H9 (cell line): ENCODE data around the gene DLK1. TPM values are rescaled to one million over a fixed set of nuclear protein-coding genes. Genes with fewer than 3 reads are reported as not detected.

Experiments
- DNase-seq: peaks from one replicate; pipeline ENCODE4 v3.0.0-alpha.2; 2017
- H2AFZ ChIP-seq: one replicate; pipeline ENCODE4 v1.6.1; 2013; ENCODE audit warnings: mild to moderate bottlenecking, low read length, control low read depth, moderate library complexity
- H2AK5ac ChIP-seq: 2 replicates; pipeline ENCODE4 v1.6.1; 2013; ENCODE audit warnings: low read length, control low read depth, mixed read lengths; ENCODE audit not compliant: insufficient read length
- H2BK120ac ChIP-seq: one replicate; pipeline ENCODE4 v1.6.1; 2013; ENCODE audit warnings: low read depth, mild to moderate bottlenecking, low read length, control low read depth, inconsistent platforms; ENCODE audit not compliant: poor library complexity, severe bottlenecking
- H2BK12ac ChIP-seq: 2 replicates; pipeline ENCODE4 v1.6.1; 2013; ENCODE audit warnings: low read length, control low read depth, mixed read lengths, low read depth; ENCODE audit not compliant: insufficient read length
- H2BK15ac ChIP-seq: 2 replicates; pipeline ENCODE4 v1.6.1; 2013; ENCODE audit warnings: low read depth, low read length, control low read depth
- H2BK20ac ChIP-seq: one replicate; pipeline ENCODE4 v1.6.1; 2013; ENCODE audit warnings: low read depth, mild to moderate bottlenecking, low read length, control low read depth, inconsistent platforms; ENCODE audit not compliant: poor library complexity, severe bottlenecking
- H2BK5ac ChIP-seq: 2 replicates; pipeline ENCODE4 v1.6.1; 2013; ENCODE audit warnings: low read length, control low read depth, mixed read lengths; ENCODE audit not compliant: insufficient read length
- H3K14ac ChIP-seq: 2 replicates; pipeline ENCODE4 v1.6.1; 2013; ENCODE audit warnings: low read length, control low read depth; ENCODE audit not compliant: insufficient read depth
- H3K18ac ChIP-seq: 2 replicates; pipeline ENCODE4 v1.6.1; 2013; ENCODE audit warnings: low read depth, mild to moderate bottlenecking, mixed read lengths, low read length, control low read depth; ENCODE audit not compliant: insufficient read length
- H3K23ac ChIP-seq: 2 replicates; pipeline ENCODE4 v1.6.1; 2013; ENCODE audit warnings: low read length, control low read depth, mixed read lengths, low read depth; ENCODE audit not compliant: insufficient read length
- H3K23me2 ChIP-seq: 2 replicates; pipeline ENCODE4 v1.6.1; 2013; ENCODE audit warnings: low read depth, mild to moderate bottlenecking, mixed read lengths, low read length, control low read depth; ENCODE audit not compliant: insufficient read length, poor library complexity, severe bottlenecking
- H3K27ac ChIP-seq: 2 replicates; pipeline ENCODE4 v1.5.1; 2013; ENCODE audit warnings: low read length, control low read depth, mixed read lengths, low read depth; ENCODE audit not compliant: insufficient read length
- H3K27me3 ChIP-seq: 2 replicates; pipeline ENCODE4 v1.6.1; 2013; ENCODE audit warnings: low read length, control low read depth, inconsistent platforms; ENCODE audit not compliant: insufficient read depth
- H3K4ac ChIP-seq: 2 replicates; pipeline ENCODE4 v1.6.1; 2013; ENCODE audit warnings: low read depth, mild to moderate bottlenecking, control low read depth, inconsistent platforms, low read length, moderate library complexity
- H3K4me1 ChIP-seq: 2 replicates; pipeline ENCODE4 v1.6.1; 2013; ENCODE audit warnings: low read length, control low read depth, inconsistent platforms; ENCODE audit not compliant: insufficient read depth
- H3K4me2 ChIP-seq: 2 replicates; pipeline ENCODE4 v1.6.1; 2013; ENCODE audit warnings: low read length, control low read depth, mixed read lengths; ENCODE audit not compliant: insufficient read length, insufficient read depth
- H3K56ac ChIP-seq: 2 replicates; pipeline ENCODE4 v1.6.1; 2013; ENCODE audit warnings: low read depth, mild to moderate bottlenecking, mixed read lengths, low read length, control low read depth; ENCODE audit not compliant: insufficient read length
- H3K79me1 ChIP-seq: 2 replicates; pipeline ENCODE4 v1.6.1; 2013; ENCODE audit warnings: low read depth, mild to moderate bottlenecking, moderate library complexity, low read length, control low read depth, inconsistent platforms; ENCODE audit not compliant: insufficient read depth, poor library complexity, severe bottlenecking
- H3K79me2 ChIP-seq: 2 replicates; pipeline ENCODE4 v1.6.1; 2013; ENCODE audit warnings: low read length, control low read depth, inconsistent platforms; ENCODE audit not compliant: insufficient read depth
- H3K9ac ChIP-seq: 2 replicates; pipeline ENCODE4 v1.6.1; 2013; ENCODE audit warnings: low read length, control low read depth, mixed read lengths; ENCODE audit not compliant: insufficient read length; ENCODE audit errors: extremely low read depth
- H3K9me3 ChIP-seq: one replicate; pipeline ENCODE4 v1.6.1; 2013; ENCODE audit warnings: low read depth, low read length, inconsistent platforms; ENCODE audit not compliant: control insufficient read depth
- H3T11ph ChIP-seq: one replicate; pipeline ENCODE4 v1.6.1; 2013; ENCODE audit warnings: mild to moderate bottlenecking, low read length, control low read depth, inconsistent platforms
- H4K20me1 ChIP-seq: one replicate; pipeline ENCODE4 v1.6.1; 2013; ENCODE audit not compliant: control insufficient read depth, insufficient read length, insufficient read depth
- H4K5ac ChIP-seq: 2 replicates; pipeline ENCODE4 v1.6.1; 2013; ENCODE audit warnings: low read depth, mild to moderate bottlenecking, mixed read lengths, low read length, control low read depth; ENCODE audit not compliant: insufficient read length
- H4K8ac ChIP-seq: replicated peaks from 2 replicates; pipeline ENCODE4 v1.6.1; 2013; ENCODE audit warnings: low read length, control low read depth, mixed read lengths, low read depth; ENCODE audit not compliant: insufficient read length
- H4K91ac ChIP-seq: 2 replicates; pipeline ENCODE4 v1.6.1; 2013; ENCODE audit warnings: low read depth, mild to moderate bottlenecking, moderate library complexity, mixed read lengths, low read length, control low read depth; ENCODE audit not compliant: insufficient read length
- H3K27ac Mint-ChIP-seq, 3 experiments: 2 replicates in 2 of 3; 3 replicates in 1 of 3; pipeline ENCODE4 v1.8.0; 2020 to 2021; ENCODE audit warnings: mixed read lengths in 3 of 3, mild to moderate bottlenecking in 1 of 3, moderate library complexity in 1 of 3
- H3K27me3 Mint-ChIP-seq: 2 replicates; pipeline ENCODE4 v1.8.0; 2021; ENCODE audit warnings: low read depth, mild to moderate bottlenecking, moderate library complexity, mixed read lengths
- H3K36me3 Mint-ChIP-seq, 3 experiments: 2 replicates in 2 of 3; 3 replicates in 1 of 3; pipeline ENCODE4 v1.8.0; 2020 to 2021; ENCODE audit warnings: low read depth in 3 of 3, mixed read lengths in 3 of 3; ENCODE audit not compliant: insufficient read depth in 1 of 3
- H3K4me1 Mint-ChIP-seq, 2 experiments: 2 replicates each; pipeline ENCODE4 v1.8.0; 2020; ENCODE audit warnings: mixed read lengths in 2 of 2
- H3K4me3 Mint-ChIP-seq, 2 experiments: 2 replicates in 1 of 2; 3 replicates in 1 of 2; pipeline ENCODE4 v1.8.0; 2020 to 2021; ENCODE audit warnings: mild to moderate bottlenecking in 2 of 2, mixed read lengths in 2 of 2, moderate library complexity in 1 of 2
- H3K9me3 Mint-ChIP-seq, 2 experiments: 2 replicates in 1 of 2; 3 replicates in 1 of 2; pipeline ENCODE4 v1.8.0; 2020; ENCODE audit warnings: mild to moderate bottlenecking in 2 of 2, mixed read lengths in 2 of 2, moderate library complexity in 1 of 2
- WGBS: extraction: QIAGEN DNeasy Blood & Tissue Kit; methylation state at CpG from one replicate; pipeline ENCODE4 v1.1.7; 2013; ENCODE audit warnings: missing lambda C conversion rate, low lambda C conversion rate, mixed read lengths; ENCODE audit not compliant: insufficient read length; ENCODE audit errors: extremely low coverage; 5-methylcytosine and 5-hydroxymethylcytosine counted together
- total RNA-seq: library from RNA; stranded (reverse); gene quantifications from 2 replicates; pipeline ENCODE4 v1.2.1, GENCODE V29; 2021
- TF ChIP-seq, protein P1 (sequence below): fragments of 200-600 bp; sonication (generic); conservative IDR thresholded peaks from 3 replicates; pipeline ENCODE4 v1.8.0; 2021; ENCODE audit warnings: antibody characterized with exemption, mild to moderate bottlenecking

DLK1 gene
- total RNA-seq, 1 experiment from 2014 or later = 2.8 TPM

DNA sequence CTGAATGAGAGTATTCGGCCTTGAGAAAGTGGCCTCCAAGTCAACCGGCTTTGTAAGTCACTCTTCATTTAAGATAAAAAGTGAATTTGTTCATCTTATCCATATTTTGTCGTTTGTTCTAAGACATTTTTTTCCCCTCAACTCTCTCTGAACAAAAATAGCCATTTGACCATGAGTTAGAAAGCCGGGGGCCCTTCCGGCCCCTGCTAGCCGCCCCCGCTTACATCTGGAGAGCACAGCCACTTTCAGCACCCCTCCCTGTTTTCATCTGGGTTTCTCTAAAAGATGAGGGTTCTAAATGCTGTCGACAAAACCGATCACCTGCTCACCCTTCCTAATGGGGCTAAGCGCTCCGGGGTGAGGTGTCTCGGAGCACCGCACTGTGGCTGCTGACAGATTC, 30.7 kb upstream of the DLK1 start:
- H4K5ac ChIP-seq = no peak overlapping the region
- peaks cover 14 to 22% of the 10 kb centered on the region in 2 experiments for H3K4me1 Mint-ChIP-seq
- H4K20me1 ChIP-seq = peaks cover 2% of the 10 kb centered on the region
- H3K9me3 ChIP-seq = no peaks in the 10 kb centered on the region
- no peak for DNase-seq
- H3K36me3 Mint-ChIP-seq = no peaks in the 10 kb centered on the region; a peak in 1 of 7 replicates
- H3K23me2 ChIP-seq = no peaks in the 10 kb centered on the region
- TF ChIP-seq, protein P1, sequence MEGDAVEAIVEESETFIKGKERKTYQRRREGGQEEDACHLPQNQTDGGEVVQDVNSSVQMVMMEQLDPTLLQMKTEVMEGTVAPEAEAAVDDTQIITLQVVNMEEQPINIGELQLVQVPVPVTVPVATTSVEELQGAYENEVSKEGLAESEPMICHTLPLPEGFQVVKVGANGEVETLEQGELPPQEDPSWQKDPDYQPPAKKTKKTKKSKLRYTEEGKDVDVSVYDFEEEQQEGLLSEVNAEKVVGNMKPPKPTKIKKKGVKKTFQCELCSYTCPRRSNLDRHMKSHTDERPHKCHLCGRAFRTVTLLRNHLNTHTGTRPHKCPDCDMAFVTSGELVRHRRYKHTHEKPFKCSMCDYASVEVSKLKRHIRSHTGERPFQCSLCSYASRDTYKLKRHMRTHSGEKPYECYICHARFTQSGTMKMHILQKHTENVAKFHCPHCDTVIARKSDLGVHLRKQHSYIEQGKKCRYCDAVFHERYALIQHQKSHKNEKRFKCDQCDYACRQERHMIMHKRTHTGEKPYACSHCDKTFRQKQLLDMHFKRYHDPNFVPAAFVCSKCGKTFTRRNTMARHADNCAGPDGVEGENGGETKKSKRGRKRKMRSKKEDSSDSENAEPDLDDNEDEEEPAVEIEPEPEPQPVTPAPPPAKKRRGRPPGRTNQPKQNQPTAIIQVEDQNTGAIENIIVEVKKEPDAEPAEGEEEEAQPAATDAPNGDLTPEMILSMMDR = no peak
- H3K18ac ChIP-seq = no peak overlapping the region
- no peaks in the 10 kb centered on the region for H3K4me1 ChIP-seq
- H3K27ac Mint-ChIP-seq = no peak overlapping the region
- H2BK5ac ChIP-seq = no peak overlapping the region
- H2BK20ac ChIP-seq = no peak overlapping the region
- no peak overlapping the region for H2AFZ ChIP-seq
- H4K91ac ChIP-seq = no peak overlapping the region
- H2BK120ac ChIP-seq = no peak overlapping the region
- H3K23ac ChIP-seq = no peak overlapping the region
- H3K27me3 Mint-ChIP-seq = peaks cover 14% of the 10 kb centered on the region
- H3K56ac ChIP-seq = no peak overlapping the region
- H3T11ph ChIP-seq = no peak overlapping the region
- no peak overlapping the region for H4K8ac ChIP-seq
- no peaks in the 10 kb centered on the region for H3K27me3 ChIP-seq
- H3K9ac ChIP-seq = no peak overlapping the region
- no peak overlapping the region for H2AK5ac ChIP-seq
- no peak overlapping the region for H3K4ac ChIP-seq
- H2BK12ac ChIP-seq = no peak overlapping the region
- H3K4me3 Mint-ChIP-seq = no peak overlapping the region
- no CpG with 5 or more reads among the region's 13 CpGs for WGBS
- no peak overlapping the region for H2BK15ac ChIP-seq
- H3K14ac ChIP-seq = no peak overlapping the region
- no peak overlapping the region for H3K27ac ChIP-seq
- no peaks in the 10 kb centered on the region for H3K79me1 ChIP-seq
- peaks cover 0 to 3% of the 10 kb centered on the region in 2 experiments; a peak in 2 of 5 replicates for H3K9me3 Mint-ChIP-seq
- no peak overlapping the region for H3K4me2 ChIP-seq
- H3K79me2 ChIP-seq = no peaks in the 10 kb centered on the region
